Esophagus squamous epithelium (tissue), 5 donors: Measurements from ENCODE around the gene NCBP1. TPM values are rescaled to one million over a fixed set of nuclear protein-coding genes. Genes with fewer than 3 reads are reported as not detected.

Experiments used
- DNase-seq: peaks from one replicate; lab custom pipeline; 2025; lab: John Stamatoyannopoulos, UW
- H3K27ac ChIP-seq, 4 donors: fragments of 200-600 bp; sonication (generic); one replicate each; pipeline ENCODE4 v1.5.1; 2016 to 2019; ENCODE audit warnings: mild to moderate bottlenecking in 1 of 4
- H3K27me3 ChIP-seq, 4 donors: fragments of 200-600 bp; sonication (generic); 1 replicate in 3 of 4; 2 replicates in 1 of 4; pipeline versions ENCODE4 v1.5.1 to v1.6.0; 2017 to 2021; ENCODE audit warnings: antibody characterized with exemption in 1 of 4
- H3K36me3 ChIP-seq, 3 donors: fragments of 200-600 bp; sonication (generic); one replicate each; pipeline ENCODE4 v1.5.1; 2016 to 2019
- H3K4me1 ChIP-seq, 3 donors: fragments of 200-600 bp; sonication (generic); one replicate each; pipeline ENCODE4 v1.5.1; 2017 to 2019
- H3K4me3 ChIP-seq, 4 donors: fragments of 200-600 bp; sonication (generic); 1 replicate in 3 of 4; 2 replicates in 1 of 4; pipeline ENCODE4 v1.5.1; 2016 to 2019; ENCODE audit warnings: mild to moderate bottlenecking in 2 of 4, moderate library complexity in 1 of 4
- H3K9me3 ChIP-seq, 3 donors: fragments of 200-600 bp; sonication (generic); one replicate each; pipeline ENCODE4 v1.5.1; 2016 to 2019
- POLR2A ChIP-seq, 4 donors: fragments of 450-650 bp; IDR thresholded peaks; one replicate each; pipeline ENCODE4 v1.6.1; 2017; ENCODE audit warnings: antibody characterized with exemption in 4 of 4, mild to moderate bottlenecking in 4 of 4, moderate library complexity in 3 of 4
- WGBS, 2 donors: methylation state at CpG; one replicate each; pipeline ENCODE4 v1.1.5; 2018; 5-methylcytosine and 5-hydroxymethylcytosine counted together
- intact Hi-C: fragments of 100-400 bp; cut with DNase I; formaldehyde crosslinking; loops from one replicate; pipeline ENCODE4 v1.15.0; 2022
- total RNA-seq, 4 donors: library from RNA; depleted of rRNA; stranded (reverse); fragments of >200 nt; gene quantifications; one replicate each; pipeline ENCODE4 v1.1.0, GENCODE V29; 2016
- TF ChIP-seq, protein P1 (sequence below), 6 experiments: fragments of 450-650 bp in 4 of 6; fragments of 200-600 bp in 2 of 6; sonication (generic) in 2 of 6; IDR thresholded peaks; one replicate each; pipeline ENCODE4 v1.5.1; 2016 to 2019; ENCODE audit warnings: antibody characterized with exemption in 6 of 6, mild to moderate bottlenecking in 4 of 6, moderate library complexity in 4 of 6
- donor health status: DM: yes; HTN: yes; CAD: no.

The NCBP1 gene
- total RNA-seq, 4 donors from 2014 or later, result 11.4 to 23.0 (median 16.4) TPM

DNA sequence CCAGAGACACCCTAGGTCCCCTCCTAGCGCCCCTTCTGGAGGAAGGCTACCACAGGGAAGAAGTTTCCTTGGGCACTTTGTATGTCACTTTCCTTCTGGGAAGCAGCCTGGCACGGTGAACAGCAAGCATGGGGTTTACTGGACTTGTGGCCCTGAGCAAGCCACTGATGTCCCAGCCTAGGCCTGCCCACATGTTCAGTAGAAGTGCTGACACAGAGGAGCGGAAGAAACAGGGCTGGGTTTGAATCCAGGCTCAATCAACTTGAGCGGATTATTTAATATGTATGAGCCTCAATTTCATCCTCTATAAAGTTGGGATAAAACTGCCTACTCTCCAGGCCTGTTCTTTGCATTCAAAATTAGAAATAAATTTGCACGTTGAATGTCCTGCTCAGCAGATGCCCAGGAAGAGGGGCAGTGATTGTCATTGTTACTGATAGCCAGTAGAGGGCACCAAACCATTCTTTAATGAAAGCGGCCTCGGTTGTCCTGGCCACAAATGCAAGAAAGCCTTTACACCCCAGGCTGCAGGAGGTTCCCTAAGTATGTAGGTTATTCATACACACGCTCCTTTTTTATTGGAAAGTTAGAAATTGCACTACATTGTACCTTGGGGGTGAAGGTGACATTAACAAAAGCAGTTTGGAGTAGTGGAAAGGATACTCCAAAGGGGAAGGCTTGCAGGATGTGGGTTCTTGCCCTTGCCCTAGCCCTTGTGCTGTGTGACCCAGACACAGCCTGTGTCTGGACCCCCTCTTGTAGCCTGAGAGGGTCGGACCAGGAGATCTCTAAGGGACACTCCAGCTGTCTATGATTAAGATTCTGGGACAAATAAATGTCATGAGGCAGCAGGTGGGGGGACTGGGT is 77.0 kb downstream of the NCBP1 start:
- H3K27ac ChIP-seq, result no peak overlapping the region
- intact Hi-C loops, result loop anchor here (5.0 kb wide), 1 partner anchor 192 kb away; no protein-coding TSS in a partner anchor
- H3K27me3 ChIP-seq, result peaks cover 0 to 27% (median 0%) of the 10 kb centered on the region in 4 donors
- peaks cover 0 to 24% (median 0%) of the 10 kb centered on the region in 3 donors for H3K4me1 ChIP-seq
- H3K9me3 ChIP-seq, result no peaks in the 10 kb centered on the region
- H3K36me3 ChIP-seq, result no peaks in the 10 kb centered on the region
- H3K4me3 ChIP-seq, result no peak overlapping the region
- TF ChIP-seq POLR2A (IDR thresholded peaks at IDR 0.05), result no peak
- TF ChIP-seq, protein P1, sequence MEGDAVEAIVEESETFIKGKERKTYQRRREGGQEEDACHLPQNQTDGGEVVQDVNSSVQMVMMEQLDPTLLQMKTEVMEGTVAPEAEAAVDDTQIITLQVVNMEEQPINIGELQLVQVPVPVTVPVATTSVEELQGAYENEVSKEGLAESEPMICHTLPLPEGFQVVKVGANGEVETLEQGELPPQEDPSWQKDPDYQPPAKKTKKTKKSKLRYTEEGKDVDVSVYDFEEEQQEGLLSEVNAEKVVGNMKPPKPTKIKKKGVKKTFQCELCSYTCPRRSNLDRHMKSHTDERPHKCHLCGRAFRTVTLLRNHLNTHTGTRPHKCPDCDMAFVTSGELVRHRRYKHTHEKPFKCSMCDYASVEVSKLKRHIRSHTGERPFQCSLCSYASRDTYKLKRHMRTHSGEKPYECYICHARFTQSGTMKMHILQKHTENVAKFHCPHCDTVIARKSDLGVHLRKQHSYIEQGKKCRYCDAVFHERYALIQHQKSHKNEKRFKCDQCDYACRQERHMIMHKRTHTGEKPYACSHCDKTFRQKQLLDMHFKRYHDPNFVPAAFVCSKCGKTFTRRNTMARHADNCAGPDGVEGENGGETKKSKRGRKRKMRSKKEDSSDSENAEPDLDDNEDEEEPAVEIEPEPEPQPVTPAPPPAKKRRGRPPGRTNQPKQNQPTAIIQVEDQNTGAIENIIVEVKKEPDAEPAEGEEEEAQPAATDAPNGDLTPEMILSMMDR (IDR thresholded peaks at IDR 0.05), result peak; percentile 71 to 90 (median 86)
- DNase-seq, result no peak
- WGBS, 2 donors, result 0 to 24% methylated on average over 6 to 9 of the region's 9 CpGs

DNA sequence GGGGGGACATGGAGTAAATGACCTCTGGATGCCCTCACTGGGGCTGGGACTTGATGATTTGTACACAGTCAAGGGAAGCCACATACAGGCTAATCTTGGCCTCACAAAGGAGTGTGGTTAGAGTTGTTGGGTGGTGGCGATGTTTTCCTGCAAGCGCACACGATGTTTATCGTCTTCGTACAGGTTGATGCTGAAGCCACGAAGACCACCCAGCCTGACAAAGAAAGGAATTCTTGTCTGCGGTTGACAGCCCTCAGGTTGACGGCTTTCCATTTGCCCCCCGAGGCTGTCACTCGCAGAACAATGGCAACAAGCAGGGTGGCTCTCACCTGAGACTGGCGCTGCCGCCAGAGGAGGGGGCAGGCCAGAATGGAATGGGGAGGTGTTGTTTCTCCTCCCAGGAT is 77.6 kb downstream of the NCBP1 start:
- H3K4me1 ChIP-seq, result peaks cover 0 to 24% (median 0%) of the 10 kb centered on the region in 3 donors
- no peaks in the 10 kb centered on the region for H3K36me3 ChIP-seq
- H3K27ac ChIP-seq, result no peak overlapping the region
- no peak for DNase-seq
- intact Hi-C loops, result loop anchor here (5.0 kb wide), 1 partner anchor 191 kb away; no protein-coding TSS in a partner anchor
- H3K4me3 ChIP-seq, result no peak overlapping the region
- 45 to 46% methylated on average over 3 to 12 of the region's 12 CpGs for WGBS, 2 donors
- peaks cover 0 to 27% (median 0%) of the 10 kb centered on the region in 4 donors for H3K27me3 ChIP-seq
- H3K9me3 ChIP-seq, result no peaks in the 10 kb centered on the region
- no peak for TF ChIP-seq POLR2A (IDR thresholded peaks at IDR 0.05)
- TF ChIP-seq, protein P1 (IDR thresholded peaks at IDR 0.05), result no peak

DNA sequence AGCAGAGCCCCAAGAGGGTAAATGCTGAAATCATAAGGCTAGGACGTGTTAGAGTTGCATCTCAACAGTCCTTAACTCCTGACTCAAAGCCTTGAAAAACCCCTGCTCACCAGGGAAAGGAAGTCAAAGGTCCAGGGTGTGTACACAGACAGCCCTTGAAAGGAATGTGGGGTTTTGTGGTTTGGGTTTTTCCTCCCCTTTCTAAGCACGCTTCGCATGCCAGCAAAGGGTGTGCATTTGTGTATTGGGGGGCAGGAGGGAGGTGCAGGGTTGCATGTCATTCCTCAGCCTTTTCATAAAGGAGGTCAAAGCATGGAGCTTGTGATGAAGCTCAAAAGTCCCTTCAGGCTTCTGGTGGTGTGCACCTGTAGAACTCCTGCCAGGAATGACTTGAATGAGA is 80.8 kb downstream of the NCBP1 start:
- Histone ChIP-seq H3K27me3 (peaks cover 0 to 21% (median 0%) of the 10 kb centered on the region in 4 donors), H3K9me3 (no peaks in the 10 kb centered on the region), H3K4me1 (peaks cover 0 to 24% (median 0%) of the 10 kb centered on the region in 3 donors), H3K4me3 (no peak overlapping the region), H3K27ac (peak overlapping the region in 1 of 4 donors; percentile 36), H3K36me3 (no peaks in the 10 kb centered on the region)
- intact Hi-C loops, result loop anchor here (5.0 kb wide), 1 partner anchor 188 kb away; no protein-coding TSS in a partner anchor
- DNase-seq, result no peak
- no peak for TF ChIP-seq POLR2A (IDR thresholded peaks at IDR 0.05)
- TF ChIP-seq, protein P1 (IDR thresholded peaks at IDR 0.05), result no peak
- 18 to 29% methylated on average over 3 of the region's 3 CpGs for WGBS, 2 donors

DNA sequence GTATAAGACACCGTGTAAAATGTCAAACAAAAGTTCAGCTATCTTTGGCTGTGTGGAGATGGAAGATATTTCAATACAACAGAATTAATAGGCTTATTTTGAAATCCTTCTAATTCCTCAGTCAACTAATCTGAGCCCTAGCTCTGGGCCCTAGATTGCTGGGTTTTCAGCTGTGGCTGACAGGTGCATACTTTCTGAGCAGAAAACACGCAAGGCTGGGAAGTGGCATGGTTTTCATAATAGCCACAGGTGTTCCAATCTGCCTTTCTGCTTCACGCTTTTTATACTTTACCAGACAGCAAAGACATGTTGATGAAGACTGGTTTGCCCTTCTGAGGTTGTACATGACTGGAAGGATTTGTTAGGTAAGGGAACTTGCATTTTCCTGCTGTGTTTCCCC is 84.2 kb downstream of the NCBP1 start:
- intact Hi-C loops, result no loop called here

More for the DNA sequence above, 84.2 kb downstream of the NCBP1 start:
- TF ChIP-seq, protein P1 (IDR thresholded peaks at IDR 0.05), result no peak
- no peak for TF ChIP-seq POLR2A (IDR thresholded peaks at IDR 0.05)
- no peak for DNase-seq
- peaks cover 0 to 3% (median 0%) of the 10 kb centered on the region in 4 donors for H3K27me3 ChIP-seq
- H3K36me3 ChIP-seq, result no peaks in the 10 kb centered on the region
- 56 to 63% methylated on average over 3 of the region's 3 CpGs for WGBS, 2 donors
- H3K9me3 ChIP-seq, result no peaks in the 10 kb centered on the region
- no peak overlapping the region for H3K4me3 ChIP-seq
- peaks cover 0 to 13% (median 0%) of the 10 kb centered on the region in 3 donors for H3K4me1 ChIP-seq
- no peak overlapping the region for H3K27ac ChIP-seq
